Suprapubic skin (tissue), 3 donors: ENCODE data around the gene TMBIM4.

Experiments used
- CTCF ChIP-seq, 2 donors: fragments of 200-600 bp in 1 of 2; fragments of 450-650 bp in 1 of 2; sonication (generic) in 1 of 2; IDR thresholded peaks; one replicate each; pipeline ENCODE4 v1.5.1; 2016 to 2019; ENCODE audit warnings: antibody characterized with exemption in 2 of 2, mild to moderate bottlenecking in 1 of 2, moderate library complexity in 1 of 2
- EP300 ChIP-seq: sonication (generic); formaldehyde crosslinking; IDR thresholded peaks from one replicate; pipeline ENCODE4 v1.6.1; 2017; ENCODE audit warnings: antibody characterized with exemption
- POLR2A ChIP-seq, 2 donors: fragments of 450-650 bp; IDR thresholded peaks; one replicate each; pipeline ENCODE4 v1.6.1; 2017; ENCODE audit warnings: antibody characterized with exemption in 2 of 2, mild to moderate bottlenecking in 2 of 2, moderate library complexity in 2 of 2

- TF ChIP-seq CTCF (IDR thresholded peaks at IDR 0.05) (no peak), EP300 (no peak), POLR2A (IDR thresholded peaks at IDR 0.05) (no peak)
Measured at GRCh38 chr12:66119870-66120241, 49.9 kb downstream of the TMBIM4 start.
